OCI-LY7 (cell line): Measurements from ENCODE around the gene ACSS1.

Source experiments
- EZH2phosphoT487 ChIP-seq: fragments of 200-600 bp; sonication (generic); IDR thresholded peaks from 2 replicates; pipeline ENCODE4 v1.6.1; 2018; ENCODE audit warnings: low read depth, borderline replicate concordance, mild to moderate bottlenecking, mixed run types, antibody characterized with exemption, low read length, moderate library complexity, mixed read lengths
- TF ChIP-seq, protein P1 (sequence below): fragments of 200-600 bp; sonication (generic); conservative IDR thresholded peaks from 2 replicates; pipeline ENCODE4 v1.5.1; 2014; ENCODE audit warnings: mild to moderate bottlenecking, antibody characterized with exemption, low read length, moderate library complexity, mixed read lengths

DNA sequence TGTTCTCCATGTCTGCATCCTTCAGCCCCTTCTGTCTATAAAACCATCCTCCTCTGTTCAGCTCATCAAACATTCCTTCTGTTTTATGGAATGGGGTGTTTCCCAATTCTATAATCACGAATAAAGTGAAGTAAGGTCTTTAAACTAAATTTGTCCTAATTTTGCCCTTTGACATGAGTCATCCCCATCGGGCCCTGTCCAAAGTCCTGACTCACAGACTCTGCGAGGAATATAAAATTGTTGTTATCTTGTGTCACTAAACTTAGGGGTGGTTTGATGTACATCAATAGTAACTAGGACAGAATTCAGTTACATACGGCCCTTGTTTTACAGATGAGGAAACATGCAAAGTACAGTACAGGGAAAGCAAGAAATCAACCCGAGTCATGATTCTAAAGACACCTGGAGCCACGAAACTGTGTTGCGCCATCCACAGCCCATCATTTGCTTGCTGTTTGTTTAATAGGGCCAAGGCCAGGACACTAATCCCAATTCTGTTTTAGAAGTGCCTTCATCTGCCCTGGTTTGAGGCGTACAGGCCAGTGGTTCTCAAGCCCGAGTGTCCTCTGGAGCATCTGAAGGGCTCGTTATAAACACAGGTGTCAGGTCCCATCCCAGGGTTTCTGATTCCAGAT lies 2.8 kb downstream of the ACSS1 start:
- TF ChIP-seq, protein P1, sequence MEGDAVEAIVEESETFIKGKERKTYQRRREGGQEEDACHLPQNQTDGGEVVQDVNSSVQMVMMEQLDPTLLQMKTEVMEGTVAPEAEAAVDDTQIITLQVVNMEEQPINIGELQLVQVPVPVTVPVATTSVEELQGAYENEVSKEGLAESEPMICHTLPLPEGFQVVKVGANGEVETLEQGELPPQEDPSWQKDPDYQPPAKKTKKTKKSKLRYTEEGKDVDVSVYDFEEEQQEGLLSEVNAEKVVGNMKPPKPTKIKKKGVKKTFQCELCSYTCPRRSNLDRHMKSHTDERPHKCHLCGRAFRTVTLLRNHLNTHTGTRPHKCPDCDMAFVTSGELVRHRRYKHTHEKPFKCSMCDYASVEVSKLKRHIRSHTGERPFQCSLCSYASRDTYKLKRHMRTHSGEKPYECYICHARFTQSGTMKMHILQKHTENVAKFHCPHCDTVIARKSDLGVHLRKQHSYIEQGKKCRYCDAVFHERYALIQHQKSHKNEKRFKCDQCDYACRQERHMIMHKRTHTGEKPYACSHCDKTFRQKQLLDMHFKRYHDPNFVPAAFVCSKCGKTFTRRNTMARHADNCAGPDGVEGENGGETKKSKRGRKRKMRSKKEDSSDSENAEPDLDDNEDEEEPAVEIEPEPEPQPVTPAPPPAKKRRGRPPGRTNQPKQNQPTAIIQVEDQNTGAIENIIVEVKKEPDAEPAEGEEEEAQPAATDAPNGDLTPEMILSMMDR = no peak
- no peak for TF ChIP-seq EZH2phosphoT487
